ENCODE data around the gene EPC2. TPM values are rescaled to one million over a fixed set of nuclear protein-coding genes. Genes with fewer than 3 reads are reported as not detected.

Gene EPC2
- total RNA-seq, 1 experiment from 2014 or later, result 19.6 TPM

GRCh38 chr2:148617219-148617618 is 27.3 kb upstream of the EPC2 start:
- Histone ChIP-seq H3K4me2 (ENCODE audit: low read length) (no peak overlapping the region), H3K9ac (ENCODE audit: low read length) (no peak overlapping the region), H4K20me1 (ENCODE audit: insufficient read depth) (no peaks in the 10 kb centered on the region), H2AFZ (ENCODE audit: low read depth, low read length, poor library complexity, severe bottlenecking) (no peak overlapping the region), H3K4me1 (ENCODE audit: control insufficient read depth in 1 of 2, insufficient read depth in 2 of 2, low read length in 2 of 2) (peaks cover 10 to 20% of the 10 kb centered on the region in 2 experiments), H3K9me2 (ENCODE audit: insufficient read depth) (no peaks in the 10 kb centered on the region), H3K27me3 (ENCODE audit: insufficient read depth, low read length) (no peaks in the 10 kb centered on the region), H3K9me3 (ENCODE audit: control insufficient read depth in 1 of 2, insufficient read depth in 1 of 2, low read depth in 1 of 2, low read length in 2 of 2) (no peaks in the 10 kb centered on the region), H3K79me2 (ENCODE audit: insufficient read depth, low read length) (no peaks in the 10 kb centered on the region), H3K27ac (ENCODE audit: low read depth, low read length) (no peak overlapping the region), H3K36me3 (ENCODE audit: control insufficient read depth in 1 of 2, insufficient read depth in 2 of 2, low read length in 2 of 2) (no peaks in the 10 kb centered on the region), H3K4me3 (replicated peaks in 1 of 2; ENCODE audit: low read depth in 1 of 2, low read length in 2 of 2) (no peak overlapping the region)
- intact Hi-C loops (cut with micrococcal nuclease), result no loop called here
- DNase-seq (ENCODE audit: low read depth, low spot score) (no peak), ATAC-seq (no peak)
- POLR2A ChIA-PET, result no interaction called here
- TF ChIP-seq SP1 (IDR thresholded peaks at IDR 0.05; ENCODE audit: low read depth), result no peak
- TF ChIP-seq CTCF (IDR thresholded peaks at IDR 0.05 in 2 of 3, conservative IDR thresholded peaks at IDR 0.05 in 1 of 3; ENCODE audit: borderline replicate concordance in 1 of 3, insufficient read depth in 1 of 3, low read depth in 2 of 3, low read length in 2 of 3), result no peak
- TF ChIP-seq SRF (IDR thresholded peaks at IDR 0.05; ENCODE audit: low read depth), result no peak
- RAD21 ChIA-PET (ENCODE audit: low non-redundant PET in 1 of 2, low total read pairs in 2 of 2, uncharacterized antibody in 2 of 2, unreplicated experiment in 2 of 2), result no interaction called here
- CTCF ChIA-PET, result no interaction called here
- no TSS peak for BruUV-seq (replicated peaks)

GRCh38 chr2:148619560-148620195 is 24.9 kb upstream of the EPC2 start:
- Histone ChIP-seq H4K20me1 (ENCODE audit: insufficient read depth) (no peaks in the 10 kb centered on the region), H3K9me2 (ENCODE audit: insufficient read depth) (no peaks in the 10 kb centered on the region), H3K9ac (ENCODE audit: low read length) (no peak overlapping the region), H3K27me3 (ENCODE audit: insufficient read depth, low read length) (no peaks in the 10 kb centered on the region), H3K9me3 (ENCODE audit: control insufficient read depth in 1 of 2, insufficient read depth in 1 of 2, low read depth in 1 of 2, low read length in 2 of 2) (no peaks in the 10 kb centered on the region), H2AFZ (ENCODE audit: low read depth, low read length, poor library complexity, severe bottlenecking) (no peak overlapping the region), H3K4me1 (ENCODE audit: control insufficient read depth in 1 of 2, insufficient read depth in 2 of 2, low read length in 2 of 2) (peaks cover 3 to 9% of the 10 kb centered on the region in 2 experiments; a peak in 3 of 4 replicates), H3K4me3 (replicated peaks in 1 of 2; ENCODE audit: low read depth in 1 of 2, low read length in 2 of 2) (no peak overlapping the region), H3K79me2 (ENCODE audit: insufficient read depth, low read length) (no peaks in the 10 kb centered on the region), H3K27ac (ENCODE audit: low read depth, low read length) (no peak overlapping the region), H3K36me3 (ENCODE audit: control insufficient read depth in 1 of 2, insufficient read depth in 2 of 2, low read length in 2 of 2) (no peaks in the 10 kb centered on the region), H3K4me2 (ENCODE audit: low read length) (no peak overlapping the region)
- RAD21 ChIA-PET (ENCODE audit: low non-redundant PET in 1 of 2, low total read pairs in 2 of 2, uncharacterized antibody in 2 of 2, unreplicated experiment in 2 of 2), result no interaction called here
- POLR2A ChIA-PET, result no interaction called here
- CTCF ChIA-PET, result no interaction called here
- TF ChIP-seq FOSL1 (IDR thresholded peaks at IDR 0.05; ENCODE audit: low read depth) (no peak), ZFX (IDR thresholded peaks at IDR 0.05) (no peak), ELF1 (IDR thresholded peaks at IDR 0.05; ENCODE audit: borderline replicate concordance, low read depth) (no peak)
- TF ChIP-seq, protein P1, sequence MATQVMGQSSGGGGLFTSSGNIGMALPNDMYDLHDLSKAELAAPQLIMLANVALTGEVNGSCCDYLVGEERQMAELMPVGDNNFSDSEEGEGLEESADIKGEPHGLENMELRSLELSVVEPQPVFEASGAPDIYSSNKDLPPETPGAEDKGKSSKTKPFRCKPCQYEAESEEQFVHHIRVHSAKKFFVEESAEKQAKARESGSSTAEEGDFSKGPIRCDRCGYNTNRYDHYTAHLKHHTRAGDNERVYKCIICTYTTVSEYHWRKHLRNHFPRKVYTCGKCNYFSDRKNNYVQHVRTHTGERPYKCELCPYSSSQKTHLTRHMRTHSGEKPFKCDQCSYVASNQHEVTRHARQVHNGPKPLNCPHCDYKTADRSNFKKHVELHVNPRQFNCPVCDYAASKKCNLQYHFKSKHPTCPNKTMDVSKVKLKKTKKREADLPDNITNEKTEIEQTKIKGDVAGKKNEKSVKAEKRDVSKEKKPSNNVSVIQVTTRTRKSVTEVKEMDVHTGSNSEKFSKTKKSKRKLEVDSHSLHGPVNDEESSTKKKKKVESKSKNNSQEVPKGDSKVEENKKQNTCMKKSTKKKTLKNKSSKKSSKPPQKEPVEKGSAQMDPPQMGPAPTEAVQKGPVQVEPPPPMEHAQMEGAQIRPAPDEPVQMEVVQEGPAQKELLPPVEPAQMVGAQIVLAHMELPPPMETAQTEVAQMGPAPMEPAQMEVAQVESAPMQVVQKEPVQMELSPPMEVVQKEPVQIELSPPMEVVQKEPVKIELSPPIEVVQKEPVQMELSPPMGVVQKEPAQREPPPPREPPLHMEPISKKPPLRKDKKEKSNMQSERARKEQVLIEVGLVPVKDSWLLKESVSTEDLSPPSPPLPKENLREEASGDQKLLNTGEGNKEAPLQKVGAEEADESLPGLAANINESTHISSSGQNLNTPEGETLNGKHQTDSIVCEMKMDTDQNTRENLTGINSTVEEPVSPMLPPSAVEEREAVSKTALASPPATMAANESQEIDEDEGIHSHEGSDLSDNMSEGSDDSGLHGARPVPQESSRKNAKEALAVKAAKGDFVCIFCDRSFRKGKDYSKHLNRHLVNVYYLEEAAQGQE (IDR thresholded peaks at IDR 0.05; ENCODE audit: low read depth), result no peak
- ATAC-seq, result no peak
- DNase-seq (ENCODE audit: low read depth, low spot score), result no peak
- intact Hi-C loops (cut with micrococcal nuclease), result no loop called here
- BruUV-seq (replicated peaks), result no TSS peak

Data from HCT116 (cell line).